Lung (tissue), 12 donors: ENCODE data around the gene RAPGEF2. TPM values are rescaled to one million over a fixed set of nuclear protein-coding genes. Genes with fewer than 3 reads are reported as not detected.

Experiments used
- ATAC-seq: fragments of 200-7000 bp; cut with Tn5 transposase; one replicate; pipeline ENCODE4 v1.9.1; 2020; ENCODE audit warnings: moderate number of reproducible peaks; ENCODE audit not compliant: insufficient read depth, low FRiP score
- DNase-seq, 3 donors: peaks; one replicate each; pipeline ENCODE4 v3.0.0-alpha.2; 2013 to 2017
- H3K27ac ChIP-seq, 2 donors: one replicate each; pipeline ENCODE4 v1.5.1; 2013; ENCODE audit warnings: mild to moderate bottlenecking in 2 of 2, moderate library complexity in 2 of 2, control low read depth in 1 of 2, inconsistent platforms in 1 of 2, low read depth in 1 of 2, low read length in 1 of 2
- H3K27me3 ChIP-seq, 3 donors: one replicate each; pipeline ENCODE4 v1.5.1; 2013; ENCODE audit warnings: low read length in 2 of 3; ENCODE audit not compliant: control insufficient read depth in 3 of 3, insufficient read depth in 3 of 3
- H3K36me3 ChIP-seq, 4 donors: one replicate each; pipeline ENCODE4 v1.5.1; 2013; ENCODE audit warnings: low read length in 4 of 4, mild to moderate bottlenecking in 1 of 4, moderate library complexity in 1 of 4; ENCODE audit not compliant: control insufficient read depth in 4 of 4, insufficient read depth in 4 of 4
- H3K4me1 ChIP-seq, 5 donors: one replicate each; pipeline ENCODE4 v1.5.1; 2013; ENCODE audit warnings: low read length in 5 of 5, mild to moderate bottlenecking in 2 of 5, moderate library complexity in 1 of 5; ENCODE audit not compliant: control insufficient read depth in 5 of 5, insufficient read depth in 5 of 5
- H3K4me3 ChIP-seq: one replicate; pipeline ENCODE4 v1.5.1; 2013; ENCODE audit warnings: mild to moderate bottlenecking, control low read depth, moderate library complexity
- H3K9ac ChIP-seq, 2 donors: one replicate each; pipeline ENCODE4 v1.5.1; 2013; ENCODE audit warnings: low read length in 2 of 2, control low read depth in 1 of 2; ENCODE audit not compliant: insufficient read depth in 1 of 2
- H3K9me3 ChIP-seq, 4 donors: one replicate each; pipeline ENCODE4 v1.5.1; 2013; ENCODE audit warnings: low read length in 3 of 4, mild to moderate bottlenecking in 1 of 4, moderate library complexity in 1 of 4; ENCODE audit not compliant: control insufficient read depth in 4 of 4, insufficient read depth in 3 of 4
- WGBS, 2 donors: extraction: QIAGEN DNeasy Blood & Tissue Kit; methylation state at CpG; one replicate each; pipeline ENCODE4 v1.1.7; 2013; 5-methylcytosine and 5-hydroxymethylcytosine counted together
- polyA plus RNA-seq, 2 donors: library from polyadenylated mRNA; stranded (reverse); fragments of 200-250 nt; gene quantifications; one replicate each; pipeline ENCODE4 v1.2.1, GENCODE V29; 2013
- total RNA-seq, 2 donors: library from RNA; depleted of rRNA in 1 of 2; stranded (reverse); fragments of >200 nt in 1 of 2; gene quantifications; one replicate each; pipeline ENCODE4 v1.2.1, GENCODE V29; 2014 to 2021
- TF ChIP-seq, protein P1 (sequence below): IDR thresholded peaks from 2 replicates; pipeline ENCODE4 v1.5.1; 2012; ENCODE audit warnings: mild to moderate bottlenecking; ENCODE audit errors: control extremely low read depth, extremely low read depth
- donor health status: control.
- donor health status: control.
- donor health status: Bipolar disorder and iron deficiency.
- donor health status: healthy.
- donor health status: DM: yes; HTN: yes; CAD: no.

RAPGEF2 gene
- total and polyA plus RNA-seq, 4 donors = 8.6 to 88.7 (median 32.2) TPM

DNA sequence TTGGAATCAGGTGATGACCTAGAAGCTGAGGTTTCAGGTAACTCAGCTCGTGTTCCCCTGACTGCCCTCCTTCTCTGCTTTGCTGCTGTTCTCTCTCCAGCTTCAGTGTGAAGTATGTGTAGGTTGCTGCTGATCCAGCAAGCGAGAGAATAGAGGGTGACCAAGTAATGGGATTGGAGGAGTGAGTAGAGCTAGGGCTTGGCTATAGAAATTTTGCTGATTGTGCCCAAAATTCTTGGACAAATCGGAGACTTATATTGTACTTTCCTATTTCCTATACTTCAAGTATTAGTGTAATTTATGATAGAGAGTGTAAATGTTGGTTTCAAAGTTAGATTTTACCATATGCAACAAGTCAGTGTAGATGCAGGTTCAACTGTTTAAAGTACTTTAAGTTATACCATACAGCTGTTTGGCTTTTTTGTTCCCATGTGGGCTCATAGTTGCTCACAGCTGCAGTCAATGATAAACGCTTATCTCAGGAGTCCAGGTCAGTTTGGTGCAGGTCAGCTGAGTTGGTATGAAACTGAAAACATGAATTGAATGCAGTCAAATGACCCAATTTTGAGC, 48.0 kb downstream of the RAPGEF2 start:
- Histone ChIP-seq H3K4me1 (peaks cover 0 to 23% (median 0%) of the 10 kb centered on the region in 5 donors), H3K4me3 (no peak overlapping the region), H3K27ac (no peak overlapping the region), H3K9ac (no peak overlapping the region), H3K27me3 (no peaks in the 10 kb centered on the region), H3K9me3 (no peaks in the 10 kb centered on the region), H3K36me3 (peaks cover 0 to 3% (median 0%) of the 10 kb centered on the region in 4 donors)
- TF ChIP-seq, protein P1, sequence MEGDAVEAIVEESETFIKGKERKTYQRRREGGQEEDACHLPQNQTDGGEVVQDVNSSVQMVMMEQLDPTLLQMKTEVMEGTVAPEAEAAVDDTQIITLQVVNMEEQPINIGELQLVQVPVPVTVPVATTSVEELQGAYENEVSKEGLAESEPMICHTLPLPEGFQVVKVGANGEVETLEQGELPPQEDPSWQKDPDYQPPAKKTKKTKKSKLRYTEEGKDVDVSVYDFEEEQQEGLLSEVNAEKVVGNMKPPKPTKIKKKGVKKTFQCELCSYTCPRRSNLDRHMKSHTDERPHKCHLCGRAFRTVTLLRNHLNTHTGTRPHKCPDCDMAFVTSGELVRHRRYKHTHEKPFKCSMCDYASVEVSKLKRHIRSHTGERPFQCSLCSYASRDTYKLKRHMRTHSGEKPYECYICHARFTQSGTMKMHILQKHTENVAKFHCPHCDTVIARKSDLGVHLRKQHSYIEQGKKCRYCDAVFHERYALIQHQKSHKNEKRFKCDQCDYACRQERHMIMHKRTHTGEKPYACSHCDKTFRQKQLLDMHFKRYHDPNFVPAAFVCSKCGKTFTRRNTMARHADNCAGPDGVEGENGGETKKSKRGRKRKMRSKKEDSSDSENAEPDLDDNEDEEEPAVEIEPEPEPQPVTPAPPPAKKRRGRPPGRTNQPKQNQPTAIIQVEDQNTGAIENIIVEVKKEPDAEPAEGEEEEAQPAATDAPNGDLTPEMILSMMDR = no peak
- ATAC-seq (no peak), DNase-seq (no peak)
- 76 to 82% methylated on average over 4 of the region's 4 CpGs for WGBS, 2 donors

DNA sequence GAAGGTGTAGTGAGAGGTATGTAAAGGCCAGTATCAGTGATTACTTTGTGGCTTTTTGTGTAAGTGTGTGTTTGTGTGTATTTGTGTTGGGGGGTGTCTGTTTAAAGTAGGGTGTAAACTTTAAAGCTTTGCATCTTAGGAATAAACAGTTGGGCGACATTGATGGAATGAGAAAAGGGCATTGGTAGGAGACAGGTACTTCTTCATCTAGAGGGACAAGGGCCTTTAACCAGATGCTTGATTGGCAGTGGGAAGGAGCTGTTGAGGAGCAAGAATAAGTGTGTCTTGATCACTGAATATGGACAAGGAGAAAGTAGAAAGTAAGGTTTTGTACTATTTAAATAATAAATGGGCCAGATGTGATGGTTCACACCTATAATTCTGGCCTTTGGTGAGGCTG, 48.8 kb downstream of the RAPGEF2 start:
- TF ChIP-seq, protein P1 = no peak
- peaks cover 0 to 3% (median 0%) of the 10 kb centered on the region in 4 donors for H3K36me3 ChIP-seq
- DNase-seq = no peak
- H3K9ac ChIP-seq = no peak overlapping the region
- peaks cover 0 to 24% (median 0%) of the 10 kb centered on the region in 5 donors for H3K4me1 ChIP-seq
- no peak for ATAC-seq
- WGBS, 2 donors = 87 to 90% methylated on average over 1 of the region's 1 CpG
- H3K9me3 ChIP-seq = no peaks in the 10 kb centered on the region
- no peak overlapping the region for H3K4me3 ChIP-seq
- no peaks in the 10 kb centered on the region for H3K27me3 ChIP-seq
- H3K27ac ChIP-seq = no peak overlapping the region

DNA sequence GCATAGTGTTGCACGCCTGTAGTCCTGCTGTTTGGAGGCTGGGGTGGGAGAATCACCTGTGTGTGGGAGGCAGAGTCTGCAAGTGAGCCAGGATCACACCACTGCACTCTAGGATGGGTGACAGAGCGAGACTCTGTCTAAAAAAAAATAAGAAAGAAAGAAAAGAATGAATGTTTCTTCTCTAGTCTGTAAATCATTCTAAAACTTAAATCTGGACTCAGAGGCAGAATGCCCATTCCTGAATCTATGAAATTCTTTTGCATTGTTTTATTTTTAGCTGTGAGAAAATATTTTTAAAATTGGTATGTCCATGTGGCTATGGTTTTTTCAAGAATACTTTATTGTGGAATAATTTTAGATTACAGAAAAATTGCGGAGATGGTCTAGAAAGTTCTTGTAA, 49.3 kb downstream of the RAPGEF2 start:
- no peaks in the 10 kb centered on the region for H3K27me3 ChIP-seq
- TF ChIP-seq, protein P1 = no peak
- H3K9ac ChIP-seq = no peak overlapping the region
- H3K4me1 ChIP-seq = peaks cover 0 to 25% (median 0%) of the 10 kb centered on the region in 5 donors
- H3K27ac ChIP-seq = no peak overlapping the region
- ATAC-seq (no peak), DNase-seq (no peak)
- WGBS, 2 donors = 95 to 98% methylated on average over 3 of the region's 3 CpGs
- no peaks in the 10 kb centered on the region for H3K9me3 ChIP-seq
- H3K36me3 ChIP-seq = peaks cover 0 to 3% (median 0%) of the 10 kb centered on the region in 4 donors
- no peak overlapping the region for H3K4me3 ChIP-seq

DNA sequence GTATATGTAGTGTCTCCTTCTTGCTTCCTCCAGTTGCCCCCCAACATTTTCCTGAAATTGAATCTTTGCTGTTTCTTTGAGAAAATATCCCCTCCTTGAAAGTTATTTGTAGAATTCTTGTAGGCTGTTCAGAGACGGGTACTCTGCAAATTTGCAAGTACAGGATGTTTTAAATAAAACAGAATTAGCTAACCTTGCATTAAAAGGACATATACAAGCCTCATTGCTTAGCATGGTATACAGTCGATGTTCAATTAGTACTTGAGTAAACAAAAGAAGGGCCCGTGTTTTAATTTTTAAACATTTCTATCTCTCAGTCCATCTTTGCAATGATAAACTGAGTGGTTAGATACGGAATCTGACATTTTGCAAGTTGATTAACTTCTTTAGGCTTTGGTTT, 50.8 kb downstream of the RAPGEF2 start:
- H3K36me3 ChIP-seq = peaks cover 0 to 3% (median 0%) of the 10 kb centered on the region in 4 donors
- no peak for ATAC-seq
- no peak for DNase-seq
- no peaks in the 10 kb centered on the region for H3K9me3 ChIP-seq
- H3K4me3 ChIP-seq = no peak overlapping the region
- peaks cover 0 to 30% (median 0%) of the 10 kb centered on the region in 5 donors for H3K4me1 ChIP-seq
- H3K9ac ChIP-seq = no peak overlapping the region
- no peak overlapping the region for H3K27ac ChIP-seq
- H3K27me3 ChIP-seq = no peaks in the 10 kb centered on the region
- WGBS, 2 donors = 63 to 75% methylated on average over 4 of the region's 4 CpGs
- TF ChIP-seq, protein P1 = no peak
